Esophagus squamous epithelium (tissue), 4 donors: ENCODE measurements around the gene ALX4.

Experiments used
- POLR2A ChIP-seq, 4 donors: fragments of 450-650 bp; IDR thresholded peaks; one replicate each; pipeline ENCODE4 v1.6.1; 2017; ENCODE audit warnings: antibody characterized with exemption in 4 of 4, mild to moderate bottlenecking in 4 of 4, moderate library complexity in 3 of 4
- TF ChIP-seq, protein P1 (sequence below), 6 experiments: fragments of 450-650 bp in 4 of 6; fragments of 200-600 bp in 2 of 6; sonication (generic) in 2 of 6; IDR thresholded peaks; one replicate each; pipeline ENCODE4 v1.5.1; 2016 to 2019; ENCODE audit warnings: antibody characterized with exemption in 6 of 6, mild to moderate bottlenecking in 4 of 6, moderate library complexity in 4 of 6

DNA sequence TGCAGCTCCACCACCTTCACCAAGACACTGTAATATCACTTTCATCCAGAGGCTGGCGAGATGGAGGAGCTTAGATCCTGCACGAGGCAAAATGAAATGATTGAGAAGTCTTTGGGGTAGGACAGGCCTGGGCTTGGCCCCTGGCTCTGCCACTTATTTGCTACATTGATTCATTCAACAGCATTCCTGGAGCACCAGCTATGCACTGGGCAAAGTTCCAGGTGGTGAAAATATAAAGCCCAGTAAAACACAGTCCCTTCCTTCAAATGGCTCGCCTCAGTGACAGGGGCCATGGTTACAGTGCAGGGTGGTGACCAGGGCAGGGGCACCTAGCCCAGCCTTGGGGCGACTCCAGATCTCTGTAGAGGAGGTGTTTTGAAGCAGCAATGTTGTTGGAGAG lies 19.7 kb downstream of the ALX4 start:
- TF ChIP-seq, protein P1, sequence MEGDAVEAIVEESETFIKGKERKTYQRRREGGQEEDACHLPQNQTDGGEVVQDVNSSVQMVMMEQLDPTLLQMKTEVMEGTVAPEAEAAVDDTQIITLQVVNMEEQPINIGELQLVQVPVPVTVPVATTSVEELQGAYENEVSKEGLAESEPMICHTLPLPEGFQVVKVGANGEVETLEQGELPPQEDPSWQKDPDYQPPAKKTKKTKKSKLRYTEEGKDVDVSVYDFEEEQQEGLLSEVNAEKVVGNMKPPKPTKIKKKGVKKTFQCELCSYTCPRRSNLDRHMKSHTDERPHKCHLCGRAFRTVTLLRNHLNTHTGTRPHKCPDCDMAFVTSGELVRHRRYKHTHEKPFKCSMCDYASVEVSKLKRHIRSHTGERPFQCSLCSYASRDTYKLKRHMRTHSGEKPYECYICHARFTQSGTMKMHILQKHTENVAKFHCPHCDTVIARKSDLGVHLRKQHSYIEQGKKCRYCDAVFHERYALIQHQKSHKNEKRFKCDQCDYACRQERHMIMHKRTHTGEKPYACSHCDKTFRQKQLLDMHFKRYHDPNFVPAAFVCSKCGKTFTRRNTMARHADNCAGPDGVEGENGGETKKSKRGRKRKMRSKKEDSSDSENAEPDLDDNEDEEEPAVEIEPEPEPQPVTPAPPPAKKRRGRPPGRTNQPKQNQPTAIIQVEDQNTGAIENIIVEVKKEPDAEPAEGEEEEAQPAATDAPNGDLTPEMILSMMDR (IDR thresholded peaks at IDR 0.05), result no peak
- no peak for TF ChIP-seq POLR2A (IDR thresholded peaks at IDR 0.05)
